A549 (cell line): ENCODE measurements around the gene CHST7. TPM values are rescaled to one million over a fixed set of nuclear protein-coding genes. Genes with fewer than 3 reads are reported as not detected.

Source experiments
- ATAC-seq, 2 experiments: fragments of 200-7000 bp in 1 of 2; fragments of >200 bp in 1 of 2; cut with Nextera tagmentation in 1 of 2; cut with Tn5 transposase in 1 of 2; 3 replicates each; pipeline versions ENCODE4 v1.8.0 to v1.9.1; 2018 to 2020; ENCODE audit warnings: mild to moderate bottlenecking in 1 of 2, moderate library complexity in 1 of 2
- CTCF ChIA-PET: fragments of 300-600 bp; sonication (Branson Sonifier 250); formaldehyde crosslinking; extraction: SDS; loops from one replicate; lab custom pipeline; 2021; ENCODE audit warnings: antibody characterized with exemption, inconsistent platforms; lab: Yijun Ruan, JAX
- POLR2A ChIA-PET: fragments of 350-600 bp; formaldehyde crosslinking; extraction: SDS; loops from one replicate; lab custom pipeline; 2021; ENCODE audit warnings: antibody characterized with exemption, inconsistent platforms; lab: Yijun Ruan, JAX
- DNase-seq, 2 experiments: peaks; one replicate each; pipeline versions ENCODE4 v3.0.0 to v3.0.0-alpha.2; 2011 to 2016; ENCODE audit warnings: low read depth in 1 of 2, low spot score in 1 of 2
- FAIRE-seq: peaks from 2 replicates; lab custom pipeline; 2011; peaks lifted over from hg19 to GRCh38; lab: Jason Lieb, UNC
- H3K27ac ChIP-seq, 2 experiments: fragments of >200 bp; sonication (Bioruptor Twin); formaldehyde crosslinking; 3 replicates each; pipeline ENCODE4 v1.5.1; 2016 to 2017
- H3K4me1 ChIP-seq: fragments of >200 bp; sonication (Bioruptor Twin); formaldehyde crosslinking; 3 replicates; pipeline ENCODE4 v1.6.1; 2016
- H3K4me2 ChIP-seq: fragments of >200 bp; sonication (Bioruptor Twin); formaldehyde crosslinking; 3 replicates; pipeline ENCODE4 v1.6.1; 2016
- H3K4me3 ChIP-seq: fragments of >200 bp; sonication (Bioruptor Twin); formaldehyde crosslinking; 3 replicates; pipeline ENCODE4 v1.5.1; 2016
- H3K9me3 ChIP-seq: fragments of >200 bp; sonication (Bioruptor Twin); formaldehyde crosslinking; 3 replicates; pipeline ENCODE4 v1.6.1; 2016
- BHLHE40 ChIP-seq: IDR thresholded peaks from 2 replicates; pipeline ENCODE4 v1.6.1; 2012; ENCODE audit warnings: low read depth, low read length, inconsistent platforms
- CBX2 ChIP-seq: fragments of 200-600 bp; sonication (generic); IDR thresholded peaks from 2 replicates; pipeline ENCODE4 v1.6.1; 2016; ENCODE audit warnings: low read depth, mild to moderate bottlenecking, borderline replicate concordance
- CHD2 ChIP-seq: fragments of 150-350 bp; IDR thresholded peaks from 2 replicates; pipeline ENCODE4 v1.6.1; 2014; ENCODE audit warnings: low read length; ENCODE audit not compliant: partially characterized antibody
- CHD4 ChIP-seq: fragments of 200-600 bp; sonication (generic); IDR thresholded peaks from 2 replicates; pipeline ENCODE4 v1.6.1; 2016; ENCODE audit warnings: antibody characterized with exemption, mild to moderate bottlenecking, borderline replicate concordance
- FOSB ChIP-seq: fragments of 250-450 bp; sonication (Bioruptor Pico); IDR thresholded peaks from 2 replicates; pipeline ENCODE4 v1.5.0; 2020; ENCODE audit warnings: mild to moderate bottlenecking, moderate library complexity
- HDAC2 ChIP-seq: fragments of 200-600 bp; sonication (generic); IDR thresholded peaks from 2 replicates; pipeline ENCODE4 v1.6.1; 2016
- HEYL ChIP-seq: fragments of 250-450 bp; sonication (Bioruptor Pico); IDR thresholded peaks from 2 replicates; pipeline ENCODE4 v1.8.0; 2021; ENCODE audit warnings: mild to moderate bottlenecking, moderate library complexity
- JUNB ChIP-seq: fragments of >200 bp; sonication (Bioruptor Twin); formaldehyde crosslinking; IDR thresholded peaks from 2 replicates; pipeline ENCODE4 v1.6.1; 2016
- KDM1A ChIP-seq: fragments of 200-600 bp; sonication (generic); IDR thresholded peaks from 2 replicates; pipeline ENCODE4 v1.6.1; 2016; ENCODE audit warnings: low read depth, mild to moderate bottlenecking
- MAFK ChIP-seq: fragments of 450-650 bp; IDR thresholded peaks from 2 replicates; pipeline ENCODE4 v1.6.1; 2014; ENCODE audit not compliant: partially characterized antibody
- MYC ChIP-seq: IDR thresholded peaks from 2 replicates; pipeline ENCODE4 v1.6.1; 2012; ENCODE audit warnings: mild to moderate bottlenecking, inconsistent platforms, low read length, improper control_type of control experiment, borderline replicate concordance
- NPAS2 ChIP-seq: fragments of 250-450 bp; sonication (Bioruptor Pico); IDR thresholded peaks from 2 replicates; pipeline ENCODE4 v1.8.0; 2022; ENCODE audit warnings: mild to moderate bottlenecking, moderate library complexity, borderline replicate concordance
- NR3C1 ChIP-seq: fragments of >200 bp; sonication (Bioruptor Twin); formaldehyde crosslinking; IDR thresholded peaks from 3 replicates; pipeline ENCODE4 v1.6.1; 2017
- POLR2A ChIP-seq: IDR thresholded peaks from 2 replicates; pipeline ENCODE4 v1.6.1; 2012; ENCODE audit warnings: mild to moderate bottlenecking, low read length
- RCOR1 ChIP-seq: fragments of 150-350 bp; IDR thresholded peaks from 2 replicates; pipeline ENCODE4 v1.6.1; 2014; ENCODE audit warnings: antibody characterized with exemption, low read length, low read depth
- RFX5 ChIP-seq: fragments of 450-650 bp; IDR thresholded peaks from 2 replicates; pipeline ENCODE4 v1.7.1; 2014; ENCODE audit warnings: antibody characterized with exemption, mild to moderate bottlenecking, moderate library complexity
- RNF2 ChIP-seq: fragments of 200-600 bp; sonication (generic); IDR thresholded peaks from 2 replicates; pipeline ENCODE4 v1.6.1; 2016; ENCODE audit warnings: low read depth, mild to moderate bottlenecking, antibody characterized with exemption, moderate library complexity, borderline replicate concordance
- SMC3 ChIP-seq: fragments of >200 bp; sonication (Bioruptor Twin); formaldehyde crosslinking; IDR thresholded peaks from 3 replicates; pipeline ENCODE4 v1.6.1; 2018; ENCODE audit warnings: inconsistent platforms
- TP53 ChIP-seq: fragments of 250-450 bp; sonication (Bioruptor Pico); IDR thresholded peaks from 2 replicates; pipeline ENCODE4 v1.5.0; 2021; ENCODE audit warnings: mild to moderate bottlenecking, moderate library complexity
- WGBS: methylation state at CpG from one replicate; pipeline ENCODE4 v1.1.6; 2017; ENCODE audit errors: missing lambda C conversion rate; 5-methylcytosine and 5-hydroxymethylcytosine counted together
- polyA plus RNA-seq, 4 experiments: library from polyadenylated mRNA; depleted of rRNA in 3 of 4; stranded (reverse); fragments of >200 nt; fragmentation: RNase III in 1 of 4; extraction: RNeasy Plus Mini Kit Qiagen cat#74134 plus additional on column Dnase treatment in 1 of 4; gene quantifications; 2 replicates in 3 of 4; 3 replicates in 1 of 4; pipeline ENCODE4 v1.2.3, GENCODE V29; 2011 to 2017
- TF ChIP-seq, protein P1 (sequence below): fragments of >200 bp; sonication (Bioruptor Twin); formaldehyde crosslinking; IDR thresholded peaks from 2 replicates; pipeline ENCODE4 v1.6.1; 2016
- TF ChIP-seq, protein P2 (sequence below): IDR thresholded peaks from 2 replicates; pipeline ENCODE4 v1.6.1; 2012
- TF ChIP-seq, protein P3 (sequence below): IDR thresholded peaks from 2 replicates; pipeline ENCODE4 v1.6.1; 2012; ENCODE audit warnings: low read depth, borderline replicate concordance

CHST7 gene
- polyA plus RNA-seq, 2 of the 4 experiments (the other 2 are of a cell fraction): 6.5 to 18.8 TPM

DNA sequence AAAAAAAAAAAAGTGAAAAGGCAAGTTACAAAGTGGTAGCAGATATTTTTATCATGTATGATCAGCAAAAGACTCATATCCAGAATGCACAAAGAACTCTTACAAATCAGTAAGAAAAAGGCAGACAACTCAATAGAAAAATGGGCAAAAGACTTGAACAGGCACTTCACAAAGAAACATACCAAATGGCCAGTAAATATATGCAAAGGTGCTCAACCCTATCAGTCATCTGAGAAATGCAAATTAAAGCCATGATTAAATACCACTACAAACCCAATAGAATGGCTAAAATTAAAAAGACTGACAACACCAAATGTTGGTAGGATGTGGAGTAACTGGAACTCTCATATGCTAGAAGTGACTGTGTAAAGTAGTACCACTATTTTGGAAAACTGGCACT lies 45.4 kb downstream of the CHST7 start:
- Histone ChIP-seq H3K4me2 (no peak overlapping the region), H3K4me3 (no peak overlapping the region), H3K4me1 (peaks cover 3% of the 10 kb centered on the region), H3K9me3 (0 out of 3 replicates have a peak, but pooled peaks cover 5% of the 10 kb centered on the region), H3K27ac (no peak overlapping the region)
- ChIA-PET CTCF (no interaction called here), POLR2A (no interaction called here)
- ATAC-seq: no peak
- DNase-seq: no peak
- TF ChIP-seq HDAC2: no peak
- TF ChIP-seq KDM1A: no peak
- TF ChIP-seq POLR2A: no peak
- no peak for FAIRE-seq

DNA sequence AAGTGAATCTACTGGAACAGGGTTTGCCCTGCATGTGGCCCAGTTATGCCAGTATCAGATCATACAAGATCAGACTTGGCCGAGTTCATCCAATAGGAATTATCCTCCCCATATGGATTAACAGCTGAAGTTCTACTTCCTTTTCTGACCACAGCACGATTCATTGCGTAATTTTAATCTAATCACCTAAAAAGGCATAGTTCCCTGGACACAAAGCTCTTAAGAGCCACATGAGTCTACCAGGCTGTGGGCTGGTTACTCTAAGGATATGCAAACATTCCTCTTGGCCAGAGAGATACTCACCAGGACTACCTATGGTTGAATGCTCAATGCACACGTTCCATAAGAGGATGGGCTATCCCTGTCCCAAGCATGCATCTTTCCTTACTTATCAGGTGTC lies 46.9 kb downstream of the CHST7 start:
- Histone ChIP-seq H3K4me2 (no peak overlapping the region), H3K27ac (no peak overlapping the region), H3K9me3 (0 out of 3 replicates have a peak, but pooled peaks cover 5% of the 10 kb centered on the region), H3K4me3 (no peak overlapping the region), H3K4me1 (peaks cover 13% of the 10 kb centered on the region)
- DNase-seq (no peak), FAIRE-seq (no peak), ATAC-seq (no peak)
- ChIA-PET CTCF (interaction anchor here (1.2 to 1.5 kb wide), 2 partner anchors 48 to 473 kb away, joined by 3 read pairs; no protein-coding TSS in a partner anchor), POLR2A (no interaction called here)
- WGBS: 91% methylated on average over 4 of the region's 4 CpGs
- no peak for TF ChIP-seq KDM1A
- TF ChIP-seq MAFK: no peak
- TF ChIP-seq, protein P1, sequence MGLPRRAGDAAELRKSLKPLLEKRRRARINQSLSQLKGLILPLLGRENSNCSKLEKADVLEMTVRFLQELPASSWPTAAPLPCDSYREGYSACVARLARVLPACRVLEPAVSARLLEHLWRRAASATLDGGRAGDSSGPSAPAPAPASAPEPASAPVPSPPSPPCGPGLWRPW: no peak
- no peak for TF ChIP-seq CHD2
- TF ChIP-seq RNF2: no peak
- TF ChIP-seq, protein P2, sequence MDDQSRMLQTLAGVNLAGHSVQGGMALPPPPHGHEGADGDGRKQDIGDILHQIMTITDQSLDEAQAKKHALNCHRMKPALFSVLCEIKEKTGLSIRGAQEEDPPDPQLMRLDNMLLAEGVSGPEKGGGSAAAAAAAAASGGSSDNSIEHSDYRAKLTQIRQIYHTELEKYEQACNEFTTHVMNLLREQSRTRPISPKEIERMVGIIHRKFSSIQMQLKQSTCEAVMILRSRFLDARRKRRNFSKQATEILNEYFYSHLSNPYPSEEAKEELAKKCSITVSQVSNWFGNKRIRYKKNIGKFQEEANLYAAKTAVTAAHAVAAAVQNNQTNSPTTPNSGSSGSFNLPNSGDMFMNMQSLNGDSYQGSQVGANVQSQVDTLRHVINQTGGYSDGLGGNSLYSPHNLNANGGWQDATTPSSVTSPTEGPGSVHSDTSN: no peak
- no peak for TF ChIP-seq CHD4
- no peak for TF ChIP-seq TP53 (CRISPR knock-in tag)
- no peak for TF ChIP-seq SMC3
- no peak for TF ChIP-seq FOSB

DNA sequence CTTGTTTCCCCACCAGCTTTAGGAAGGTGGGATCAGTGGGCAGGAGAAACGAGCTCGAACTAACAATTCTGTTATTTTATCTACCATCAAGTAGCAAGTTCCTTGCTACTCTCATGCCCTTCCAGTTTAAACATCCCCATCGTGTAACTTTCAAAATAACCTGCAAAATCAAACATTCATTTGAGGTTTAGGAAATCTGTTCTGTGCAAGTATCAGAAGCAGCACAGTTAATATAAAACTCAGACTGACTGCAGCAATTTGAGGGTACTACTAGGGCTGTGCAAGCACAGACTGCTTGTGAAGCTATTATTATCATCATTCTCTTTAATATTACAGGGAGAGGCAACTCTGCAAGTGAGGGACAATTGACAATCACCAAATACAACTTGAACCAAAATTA lies 48.0 kb downstream of the CHST7 start:
- no peak overlapping the region for H3K27ac ChIP-seq
- 0 out of 3 replicates have a peak, but pooled peaks cover 5% of the 10 kb centered on the region for H3K9me3 ChIP-seq
- H3K4me3 ChIP-seq: no peak overlapping the region
- POLR2A ChIA-PET: no interaction called here
- ATAC-seq: no peak
- 79% methylated on average over 3 of the region's 3 CpGs for WGBS
- DNase-seq: no peak
- no peak for TF ChIP-seq MYC
- TF ChIP-seq RCOR1: no peak
- no peak for TF ChIP-seq HEYL (CRISPR knock-in tag)
- TF ChIP-seq SMC3: no peak
- TF ChIP-seq, protein P3, sequence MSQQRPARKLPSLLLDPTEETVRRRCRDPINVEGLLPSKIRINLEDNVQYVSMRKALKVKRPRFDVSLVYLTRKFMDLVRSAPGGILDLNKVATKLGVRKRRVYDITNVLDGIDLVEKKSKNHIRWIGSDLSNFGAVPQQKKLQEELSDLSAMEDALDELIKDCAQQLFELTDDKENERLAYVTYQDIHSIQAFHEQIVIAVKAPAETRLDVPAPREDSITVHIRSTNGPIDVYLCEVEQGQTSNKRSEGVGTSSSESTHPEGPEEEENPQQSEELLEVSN: no peak
- no peak for TF ChIP-seq CBX2
- TF ChIP-seq, protein P2: no peak
- no peak for TF ChIP-seq BHLHE40
- TF ChIP-seq TP53 (CRISPR knock-in tag): no peak
- no peak for TF ChIP-seq FOSB
- no peak for TF ChIP-seq JUNB
- no peak for TF ChIP-seq NPAS2 (CRISPR knock-in tag)
- TF ChIP-seq RFX5: no peak
- no peak for TF ChIP-seq NR3C1
- no peak overlapping the region for H3K4me2 ChIP-seq
- CTCF ChIA-PET: interaction anchor here (1.2 to 1.5 kb wide), 2 partner anchors 49 to 471 kb away, joined by 3 read pairs; no protein-coding TSS in a partner anchor
- peaks cover 13% of the 10 kb centered on the region for H3K4me1 ChIP-seq
- FAIRE-seq: peak; percentile 89
